DMS 273 (cell line): ENCODE measurements around the gene MS4A12.
"Not testable (repeated sequence)": the region's sequence is repeated elsewhere in the genome, so short reads cannot be mapped to it uniquely, and the experiment has no call there.

Experiments used
- DNase-seq: peaks from one replicate; lab custom pipeline; 2025; ENCODE audit not compliant: unreplicated experiment; lab: John Stamatoyannopoulos, UW

MS4A12 gene, protein sequence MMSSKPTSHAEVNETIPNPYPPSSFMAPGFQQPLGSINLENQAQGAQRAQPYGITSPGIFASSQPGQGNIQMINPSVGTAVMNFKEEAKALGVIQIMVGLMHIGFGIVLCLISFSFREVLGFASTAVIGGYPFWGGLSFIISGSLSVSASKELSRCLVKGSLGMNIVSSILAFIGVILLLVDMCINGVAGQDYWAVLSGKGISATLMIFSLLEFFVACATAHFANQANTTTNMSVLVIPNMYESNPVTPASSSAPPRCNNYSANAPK

GRCh38 chr11:60492488-60493009 lies at the start of gene MS4A12:
Gene MS4A12 (plus strand): TSS chr11:60492778. CDS start chr11:60497319, 4,541 bp downstream.
- DNase-seq, result no peak

GRCh38 chr11:60447070-60447469 lies 45.5 kb upstream of the MS4A12 start:
- no peak for DNase-seq

DNA sequence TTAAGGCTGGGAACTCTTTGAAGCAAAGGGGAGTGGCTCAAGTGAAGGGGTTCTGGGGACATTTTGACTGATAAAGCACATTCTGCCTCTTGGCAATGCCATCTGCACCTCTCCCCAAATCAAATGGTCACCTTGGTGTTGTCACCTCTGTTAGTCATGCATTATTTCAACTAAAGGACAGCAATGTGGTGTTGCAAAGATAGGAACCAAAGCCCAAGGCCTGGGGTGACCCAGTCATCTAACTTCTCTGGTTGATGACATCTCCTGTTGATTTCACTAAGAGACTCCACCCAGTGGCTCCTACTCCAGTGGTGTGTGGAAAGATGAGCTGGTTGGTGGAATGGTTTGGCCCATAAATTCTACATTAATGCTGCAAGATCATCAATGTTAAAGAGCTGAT lies 44.7 kb upstream of the MS4A12 start:
- DNase-seq, result no peak

- DNase-seq, result not testable (repeated sequence)
Observed at GRCh38 chr11:60451185-60451584, 41.4 kb upstream of the MS4A12 start.

DNA sequence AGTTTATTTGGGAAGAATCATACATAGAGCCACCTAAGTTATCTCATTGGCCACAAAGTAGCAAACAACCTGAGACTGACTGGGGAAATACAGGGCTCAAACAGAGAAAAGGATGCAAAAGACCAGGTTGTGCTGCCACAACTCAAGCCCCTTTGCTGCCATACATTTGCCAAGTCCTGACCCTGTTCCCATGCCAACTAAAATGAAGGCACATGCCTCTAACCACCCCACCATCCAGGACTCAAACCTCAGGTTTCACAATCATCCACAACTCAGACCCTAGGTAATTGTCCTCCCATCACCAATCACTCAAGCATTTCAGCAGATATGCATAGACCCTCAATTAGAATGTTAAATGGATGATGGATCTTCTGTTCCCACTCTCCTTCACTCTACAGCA lies 38.4 kb upstream of the MS4A12 start:
- DNase-seq, result no peak

DNA sequence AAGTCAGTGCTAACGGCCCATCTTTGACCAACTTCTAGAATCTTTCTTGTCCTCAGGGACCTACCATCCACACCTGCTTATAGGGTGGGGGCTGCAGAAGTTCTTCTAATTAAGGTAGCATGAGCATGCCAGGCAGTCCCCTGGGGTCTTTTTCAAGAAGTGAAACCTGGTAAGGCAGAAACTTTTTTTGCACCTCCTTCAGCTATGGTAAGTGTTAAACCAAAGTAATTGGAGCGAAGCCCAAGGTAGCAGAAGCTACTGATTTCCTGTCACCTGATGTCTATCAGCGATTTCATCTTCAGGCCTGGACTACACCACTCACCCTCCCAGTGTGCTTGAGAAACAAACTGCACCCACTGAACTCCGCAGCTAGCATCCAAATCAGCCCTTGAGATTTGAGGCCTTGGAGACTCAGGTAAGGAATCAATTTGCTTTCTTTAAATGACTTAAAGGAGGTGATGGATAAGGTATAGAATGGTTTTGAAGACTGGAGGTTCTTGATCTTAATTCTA lies 37.0 kb upstream of the MS4A12 start, which contains the start of gene MS4A1:
Gene MS4A1, plus strand, starts transcription at position 317 of the 512 bp plus-strand sequence. CDS start 6,528 bp downstream, outside the sequence.
- no peak for DNase-seq

GRCh38 chr11:60457576-60457975 lies 35.0 kb upstream of the MS4A12 start:
- no peak for DNase-seq

DNA sequence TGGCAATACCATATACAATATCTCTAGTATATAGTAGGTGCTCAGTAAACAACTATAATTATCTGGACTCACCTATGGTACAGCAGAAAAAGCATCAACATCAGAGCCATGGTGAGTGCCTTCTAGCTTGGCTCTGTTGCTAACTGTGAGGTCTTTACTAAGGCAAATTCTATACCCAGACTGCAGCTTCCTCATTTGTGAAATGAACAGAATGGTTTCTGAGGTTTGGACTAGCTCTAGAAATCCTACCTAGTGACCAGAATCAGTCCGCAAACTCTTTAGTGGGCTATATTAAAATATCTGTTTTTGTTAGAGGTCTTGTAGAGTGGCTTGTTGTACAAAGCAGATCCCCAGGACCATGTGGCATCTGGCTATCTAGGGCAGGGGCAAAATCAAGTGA lies 33.2 kb upstream of the MS4A12 start:
- no peak for DNase-seq

DNA sequence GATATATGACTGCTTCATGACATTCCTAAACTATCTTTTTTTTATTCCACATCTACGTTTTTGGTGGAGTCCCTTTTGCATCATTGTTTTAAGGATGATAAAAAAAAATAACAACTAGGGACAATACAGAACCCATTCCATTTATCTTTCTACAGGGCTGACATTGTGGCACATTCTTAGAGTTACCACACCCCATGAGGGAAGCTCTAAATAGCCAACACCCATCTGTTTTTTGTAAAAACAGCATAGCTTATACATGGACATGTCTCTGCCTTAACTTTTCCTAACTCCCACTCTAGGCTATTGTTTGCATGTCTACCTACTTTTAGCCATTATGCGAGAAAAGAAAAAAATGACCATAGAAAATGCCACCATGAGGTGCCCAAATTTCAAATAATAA lies 23.7 kb upstream of the MS4A12 start:
- no peak for DNase-seq

DNA sequence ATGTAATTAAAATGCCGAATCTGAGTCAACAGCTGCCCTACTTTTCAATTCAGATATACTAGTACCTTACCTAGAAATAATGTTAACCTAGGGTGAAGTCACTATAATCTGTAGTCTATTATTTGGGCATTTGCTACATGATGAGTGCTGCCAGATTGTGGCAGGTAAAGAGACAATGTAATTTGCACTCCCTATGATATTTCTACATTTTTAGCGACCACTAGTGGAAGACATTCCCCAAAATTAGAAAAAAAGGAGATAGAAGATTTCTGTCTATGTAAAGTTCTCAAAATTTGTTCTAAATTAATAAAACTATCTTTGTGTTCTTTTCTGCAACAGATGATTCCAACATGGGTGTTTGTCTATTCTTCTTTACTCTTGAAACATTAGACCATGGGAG lies 22.9 kb upstream of the MS4A12 start:
- DNase-seq, result no peak

- no peak for DNase-seq
Observed at GRCh38 chr11:60477035-60477445, 15.5 kb upstream of the MS4A12 start.

DNA sequence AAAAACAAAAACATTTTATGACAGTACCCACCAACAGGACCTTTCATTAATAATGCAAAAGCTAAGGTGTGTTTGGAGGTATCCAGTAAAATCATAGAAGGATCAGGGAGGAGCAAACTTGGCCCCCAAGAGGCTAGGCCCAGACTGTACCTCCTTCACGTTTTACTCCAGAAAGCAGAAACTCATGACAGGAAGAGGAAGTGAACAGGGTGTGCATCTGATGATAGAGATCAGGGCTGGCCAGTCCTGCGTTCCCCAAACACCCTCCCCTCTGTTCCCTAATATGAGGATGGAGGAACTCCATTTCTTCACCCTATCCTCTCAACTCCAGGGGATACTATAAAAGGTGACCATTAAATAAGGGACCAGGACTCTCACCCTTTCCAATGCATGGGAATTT lies 10.2 kb upstream of the MS4A12 start:
- no peak for DNase-seq

- no peak for DNase-seq
Observed at GRCh38 chr11:60485987-60486386, 6.6 kb upstream of the MS4A12 start.

DNA sequence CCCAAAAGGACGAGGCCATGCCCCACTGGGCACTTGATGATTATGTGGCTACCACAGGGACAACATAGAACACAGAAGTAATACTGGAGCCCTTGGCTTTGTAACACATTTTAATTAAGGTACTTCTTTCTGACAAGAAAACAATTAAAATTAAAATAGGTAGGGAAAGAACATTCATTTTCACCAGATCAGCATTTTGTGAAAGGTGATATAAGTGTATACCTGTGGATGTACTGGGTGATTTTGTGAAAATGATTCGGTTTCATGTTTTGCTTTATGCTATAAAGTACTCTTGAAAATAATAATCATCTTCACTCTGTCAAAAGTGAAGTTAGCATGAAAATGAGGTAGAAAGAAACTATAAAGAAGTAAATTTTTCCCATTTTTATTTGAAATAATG lies 876 bp downstream of the MS4A12 start:
- DNase-seq, result no peak

- DNase-seq, result no peak
Observed at GRCh38 chr11:60498399-60498798, 5.8 kb downstream of the MS4A12 start.

DNA sequence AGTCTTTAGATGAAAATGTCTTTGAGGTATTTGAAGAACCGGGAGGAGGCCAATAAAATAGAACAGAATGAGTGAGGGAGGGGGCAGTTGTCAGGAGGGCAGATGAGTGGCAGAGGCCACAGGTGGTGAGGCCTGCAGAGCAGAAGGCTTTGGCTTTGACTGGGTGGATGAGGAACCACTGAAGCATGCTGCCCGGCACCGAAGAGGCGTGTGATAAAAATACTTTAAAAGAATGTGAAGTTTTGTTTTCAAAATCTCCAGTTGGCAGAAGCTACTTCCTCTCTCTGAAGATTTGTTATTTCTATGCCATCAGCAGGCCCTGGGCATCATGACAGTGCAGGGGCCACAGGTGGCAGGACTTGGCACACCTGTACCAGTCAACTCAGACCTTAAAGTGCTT lies 6.3 kb downstream of the MS4A12 start:
- no peak for DNase-seq

- DNase-seq, result no peak
Observed at GRCh38 chr11:60500276-60500910, 7.8 kb downstream of the MS4A12 start.

DNA sequence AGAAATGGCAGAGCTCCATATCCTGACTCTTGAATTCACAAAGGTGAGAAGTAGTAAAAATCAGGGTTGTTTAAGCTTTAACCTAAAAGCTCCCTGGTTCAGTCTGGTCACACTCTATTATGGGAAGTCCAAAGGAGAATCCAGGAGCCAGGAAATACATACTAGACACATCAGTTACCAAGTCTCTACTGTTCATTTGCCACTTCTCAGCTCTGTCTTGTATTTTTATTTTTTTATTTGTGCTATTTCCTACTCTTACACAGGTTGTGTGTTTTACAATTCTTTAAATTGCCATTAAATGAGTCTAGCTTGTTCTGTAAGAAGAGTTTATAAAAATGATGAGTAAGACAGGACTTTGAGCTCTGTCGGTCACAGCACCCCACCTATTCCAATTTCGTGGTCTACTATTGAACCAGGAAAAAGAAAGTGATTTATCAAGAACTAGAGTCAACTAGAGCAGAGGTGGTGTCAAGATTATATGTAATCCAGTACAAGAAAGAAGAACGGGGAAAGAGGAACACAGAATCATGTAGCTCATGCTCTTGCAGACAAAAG lies 9.7 kb downstream of the MS4A12 start:
- no peak for DNase-seq

DNA sequence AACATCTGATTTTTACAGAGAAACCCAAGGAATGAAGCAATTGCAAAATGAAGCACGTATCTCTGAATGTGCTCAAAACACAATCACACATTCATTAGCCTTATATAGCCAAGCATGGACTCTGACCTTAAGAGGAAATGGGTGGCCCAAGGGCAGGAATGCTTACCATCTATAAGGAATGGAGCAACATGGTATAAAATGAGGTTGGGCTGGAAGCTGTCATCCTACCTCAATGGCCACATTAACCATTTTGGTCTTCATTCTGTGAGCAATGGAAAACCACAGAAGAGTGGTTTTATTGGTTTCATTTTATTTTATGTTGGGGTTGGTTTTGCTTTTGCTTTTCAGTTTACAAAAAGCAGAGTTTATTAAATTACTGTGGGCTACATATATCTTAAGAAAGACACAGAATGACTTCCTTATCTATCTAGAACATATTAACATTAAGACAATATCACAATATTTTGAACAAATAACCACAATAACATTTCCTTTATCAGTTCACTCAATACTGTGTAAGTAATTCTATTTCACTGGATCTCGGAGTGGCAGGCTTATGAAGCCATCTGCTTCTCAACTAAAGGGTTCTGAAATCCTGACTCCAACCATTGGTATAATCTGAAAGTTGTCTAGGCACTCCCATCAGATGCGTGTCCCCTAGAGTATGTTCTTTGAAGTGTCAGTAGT lies 11.8 kb downstream of the MS4A12 start:
- no peak for DNase-seq

GRCh38 chr11:60509609-60510008 lies 17.0 kb downstream of the MS4A12 start:
- DNase-seq, result not testable (repeated sequence)

DNA sequence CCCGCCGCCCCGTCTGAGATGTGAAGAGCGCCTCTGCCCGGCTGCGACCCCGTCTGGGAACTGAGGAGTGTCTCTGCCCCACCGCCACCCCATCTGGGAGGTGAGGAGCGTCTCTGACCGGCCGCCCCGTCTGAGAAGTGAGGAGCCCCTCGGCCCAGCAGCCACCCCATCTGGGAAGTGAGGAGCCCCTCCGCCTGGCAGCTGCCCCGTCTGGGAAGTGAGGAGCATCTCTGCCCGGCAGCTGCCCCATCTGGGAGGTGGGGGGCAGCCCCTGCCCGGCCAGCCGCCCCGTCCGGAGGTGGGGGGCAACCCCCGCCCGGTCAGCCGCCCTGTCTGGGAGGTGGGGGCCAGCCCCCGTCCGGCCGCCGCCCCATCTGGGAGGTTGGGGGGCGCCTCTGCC lies 17.6 kb downstream of the MS4A12 start:
- DNase-seq, result not testable (repeated sequence)
